Activated CD4-positive, alpha-beta T cell treated with anti-CD3 and anti-CD28 coated beads, Interleukin-2, amount 10 ng/mL, durations not matched to agents 24 days and 14 days (primary cell): ENCODE measurements around the gene ZNF470. TPM values are rescaled to one million over a fixed set of nuclear protein-coding genes. Genes with fewer than 3 reads are reported as not detected.

Experiments used
- DNase-seq: peaks from one replicate; pipeline ENCODE4 v3.0.0; 2022
- H3K27ac Mint-ChIP-seq: one replicate; pipeline ENCODE4 v1.8.0; 2022; ENCODE audit warnings: mild to moderate bottlenecking, mixed read lengths
- H3K27me3 Mint-ChIP-seq: one replicate; pipeline ENCODE4 v1.8.0; 2022; ENCODE audit warnings: mixed read lengths
- H3K36me3 Mint-ChIP-seq: one replicate; pipeline ENCODE4 v1.8.0; 2022; ENCODE audit warnings: low read depth, mild to moderate bottlenecking, mixed read lengths
- H3K4me1 Mint-ChIP-seq: one replicate; pipeline ENCODE4 v1.8.0; 2021; ENCODE audit warnings: mixed read lengths
- H3K4me3 Mint-ChIP-seq: one replicate; pipeline ENCODE4 v1.8.0; 2022; ENCODE audit warnings: mild to moderate bottlenecking, moderate library complexity, mixed read lengths
- H3K9me3 Mint-ChIP-seq: one replicate; pipeline ENCODE4 v1.8.0; 2021; ENCODE audit warnings: mixed read lengths
- intact Hi-C: fragments of 100-400 bp; cut with micrococcal nuclease; formaldehyde crosslinking; loops from one replicate; pipeline ENCODE4 v1.15.1; 2023
- total RNA-seq: library from RNA; stranded (reverse); gene quantifications from 2 replicates; pipeline ENCODE4 v1.2.3, GENCODE V29; 2022

The ZNF470 gene
- total RNA-seq, 1 donor from 2014 or later: 1.8 TPM

DNA sequence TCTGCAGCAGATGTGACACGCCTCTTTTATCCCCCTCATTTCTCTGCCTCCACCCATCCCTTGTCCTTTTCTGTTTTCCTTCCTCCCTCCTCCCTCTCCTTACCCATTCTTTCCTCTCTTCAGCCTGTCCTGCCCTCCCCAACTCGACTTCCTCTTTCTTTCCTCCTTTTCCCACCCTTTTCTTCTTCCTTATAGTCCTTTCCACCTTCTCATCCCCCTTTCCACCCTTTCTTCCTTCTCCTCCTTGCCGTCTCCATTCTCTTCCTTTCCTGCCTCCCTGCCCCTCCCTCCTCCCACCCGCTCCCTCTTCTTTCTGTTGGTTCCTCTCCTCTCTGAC lies 27.1 kb downstream of the ZNF470 start:
- intact Hi-C loops: loop anchor here (2.0 kb wide), 1 partner anchor 56 kb away; the partner anchor contains the start of gene ZFP28

GRCh38 chr19:56594783-56595547 lies 27.7 kb downstream of the ZNF470 start, which contains the start of gene ZNF71:
Gene ZNF71 (plus strand): TSS chr19:56595302. CDS start chr19:56601559, 6,257 bp downstream.
- Mint-ChIP-seq H3K27me3 (no peaks in the 10 kb centered on the region), H3K9me3 (peaks cover 39% of the 10 kb centered on the region), H3K4me3 (peak within 1 kb of the TSS; percentile 90), H3K4me1 (peaks cover 12% of the 10 kb centered on the region), H3K36me3 (peaks cover 35% of the 10 kb centered on the region), H3K27ac (peak within 1 kb of the TSS; percentile 60)
- intact Hi-C loops: loop anchor here (1.0 to 2.0 kb wide), 2 partner anchors 28 to 56 kb away; partner anchors contain the start of genes ZFP28 and ZNF470
- DNase-seq: peak; percentile 96

More for the DNA sequence above, 27.1 kb downstream of the ZNF470 start:
- Mint-ChIP-seq H3K27me3 (no peaks in the 10 kb centered on the region), H3K9me3 (peaks cover 39% of the 10 kb centered on the region), H3K27ac (peak overlapping the region; percentile 60), H3K4me1 (peaks cover 12% of the 10 kb centered on the region), H3K36me3 (peaks cover 35% of the 10 kb centered on the region), H3K4me3 (peak overlapping the region; percentile 90)
- DNase-seq: no peak

GRCh38 chr19:56595548-56595899 lies 28.3 kb downstream of the ZNF470 start:
- Mint-ChIP-seq H3K4me3 (peak overlapping the region; percentile 90), H3K4me1 (peaks cover 12% of the 10 kb centered on the region), H3K36me3 (peaks cover 37% of the 10 kb centered on the region), H3K27me3 (no peaks in the 10 kb centered on the region), H3K9me3 (peaks cover 37% of the 10 kb centered on the region), H3K27ac (peak overlapping the region; percentile 60)
- intact Hi-C loops: loop anchor here (1.0 to 2.0 kb wide), 2 partner anchors 28 to 57 kb away; partner anchors contain the start of genes ZFP28 and ZNF470
- DNase-seq: no peak

DNA sequence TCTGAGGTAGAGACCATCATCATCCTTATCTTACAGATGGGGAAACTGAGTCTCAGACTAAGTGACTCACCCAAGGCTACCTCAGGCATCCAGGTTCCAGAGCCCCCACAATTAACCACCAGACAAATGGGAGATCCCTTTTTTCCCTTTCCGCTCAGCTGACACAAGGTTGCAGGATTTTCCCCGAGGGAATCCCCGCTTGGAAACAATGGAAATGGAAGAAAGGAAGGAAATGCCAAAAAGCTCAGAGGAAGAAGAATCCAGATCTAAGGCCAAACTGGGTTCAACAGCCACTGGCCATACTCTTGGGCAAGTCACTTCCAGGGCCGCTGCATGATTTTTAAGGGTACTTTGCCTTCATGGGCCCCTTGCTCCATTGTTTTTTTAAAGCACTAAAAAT lies 29.4 kb downstream of the ZNF470 start:
- Mint-ChIP-seq H3K36me3 (peaks cover 48% of the 10 kb centered on the region), H3K4me3 (peak overlapping the region; percentile 11), H3K9me3 (peaks cover 39% of the 10 kb centered on the region), H3K27me3 (no peaks in the 10 kb centered on the region), H3K27ac (no peak overlapping the region), H3K4me1 (peaks cover 12% of the 10 kb centered on the region)
- no peak for DNase-seq
- intact Hi-C loops: no loop called here

GRCh38 chr19:56597696-56598095 lies 30.4 kb downstream of the ZNF470 start:
- Mint-ChIP-seq H3K9me3 (peaks cover 31% of the 10 kb centered on the region), H3K27ac (no peak overlapping the region), H3K36me3 (peaks cover 57% of the 10 kb centered on the region), H3K27me3 (no peaks in the 10 kb centered on the region), H3K4me3 (no peak overlapping the region), H3K4me1 (peaks cover 12% of the 10 kb centered on the region)
- intact Hi-C loops: no loop called here
- no peak for DNase-seq

- no peaks in the 10 kb centered on the region for H3K27me3 Mint-ChIP-seq
- H3K9me3 Mint-ChIP-seq: peaks cover 30% of the 10 kb centered on the region
- H3K4me1 Mint-ChIP-seq: no peaks in the 10 kb centered on the region
- H3K36me3 Mint-ChIP-seq: peaks cover 64% of the 10 kb centered on the region
- DNase-seq: no peak
- intact Hi-C loops: no loop called here
- no peak overlapping the region for H3K4me3 Mint-ChIP-seq
- H3K27ac Mint-ChIP-seq: no peak overlapping the region
Observed at GRCh38 chr19:56601375-56601774, 34.1 kb downstream of the ZNF470 start.

DNA sequence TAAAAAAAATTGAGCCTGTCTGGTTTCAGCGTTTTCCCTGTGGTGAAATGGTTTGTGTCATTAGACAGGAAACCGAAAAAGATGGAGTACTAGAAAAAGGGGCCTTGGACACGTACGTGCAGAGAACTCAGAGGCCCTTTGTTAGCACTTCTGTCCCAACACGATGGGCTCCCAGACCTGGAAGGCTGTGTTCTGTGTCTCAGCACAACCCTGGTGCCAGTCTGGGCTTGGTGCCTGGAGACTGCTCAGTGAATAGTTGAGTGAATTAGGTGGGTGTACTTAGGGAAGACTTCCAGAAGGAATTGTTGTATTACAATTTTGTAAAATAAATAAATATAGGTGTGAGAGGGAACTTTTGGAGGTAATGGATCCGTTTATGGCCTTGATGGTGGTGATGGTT lies 36.6 kb downstream of the ZNF470 start:
- Mint-ChIP-seq H3K4me3 (no peak overlapping the region), H3K9me3 (peaks cover 29% of the 10 kb centered on the region), H3K27me3 (no peaks in the 10 kb centered on the region), H3K36me3 (peaks cover 49% of the 10 kb centered on the region), H3K27ac (no peak overlapping the region), H3K4me1 (no peaks in the 10 kb centered on the region)
- intact Hi-C loops: no loop called here
- no peak for DNase-seq

DNA sequence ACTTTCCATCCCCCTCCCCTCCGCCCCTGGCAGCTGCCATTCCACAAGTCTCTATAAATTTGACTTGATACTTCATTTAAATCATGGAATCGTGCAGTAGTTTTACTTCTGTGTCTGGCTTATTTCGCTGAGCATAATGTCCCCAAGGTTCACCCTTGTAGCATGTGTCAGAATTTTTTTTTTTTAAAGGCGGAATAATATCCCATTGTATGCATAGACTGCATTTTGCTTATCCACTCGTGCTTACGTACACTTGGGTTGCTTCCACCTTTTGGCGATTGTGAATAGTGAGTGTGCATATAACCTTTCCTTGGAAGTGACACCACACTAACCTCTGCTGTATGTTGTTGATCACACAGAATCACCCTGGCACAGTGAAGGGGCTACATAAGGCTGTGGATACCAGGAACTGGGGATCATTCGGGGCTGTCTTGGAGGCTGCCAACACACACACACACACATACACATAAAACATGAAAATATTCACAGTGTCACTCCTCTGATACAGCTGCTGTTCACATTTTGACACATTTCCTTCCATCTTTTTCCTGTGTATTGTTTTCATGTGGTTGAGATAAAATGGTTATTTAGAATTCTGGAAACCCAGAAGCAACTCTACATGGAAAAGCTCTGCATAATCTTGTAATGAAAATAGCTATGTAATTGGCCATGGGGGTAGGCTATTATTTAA lies 41.2 kb downstream of the ZNF470 start:
- intact Hi-C loops: no loop called here
- Mint-ChIP-seq H3K27me3 (no peaks in the 10 kb centered on the region), H3K4me1 (no peaks in the 10 kb centered on the region), H3K36me3 (peaks cover 37% of the 10 kb centered on the region), H3K9me3 (peaks cover 30% of the 10 kb centered on the region), H3K27ac (no peak overlapping the region), H3K4me3 (no peak overlapping the region)
- DNase-seq: no peak

GRCh38 chr19:56611288-56611687 lies 44.0 kb downstream of the ZNF470 start:
- Mint-ChIP-seq H3K27ac (no peak overlapping the region), H3K36me3 (peaks cover 42% of the 10 kb centered on the region), H3K27me3 (no peaks in the 10 kb centered on the region), H3K4me3 (no peak overlapping the region), H3K4me1 (no peaks in the 10 kb centered on the region), H3K9me3 (peaks cover 37% of the 10 kb centered on the region)
- intact Hi-C loops: no loop called here
- no peak for DNase-seq

DNA sequence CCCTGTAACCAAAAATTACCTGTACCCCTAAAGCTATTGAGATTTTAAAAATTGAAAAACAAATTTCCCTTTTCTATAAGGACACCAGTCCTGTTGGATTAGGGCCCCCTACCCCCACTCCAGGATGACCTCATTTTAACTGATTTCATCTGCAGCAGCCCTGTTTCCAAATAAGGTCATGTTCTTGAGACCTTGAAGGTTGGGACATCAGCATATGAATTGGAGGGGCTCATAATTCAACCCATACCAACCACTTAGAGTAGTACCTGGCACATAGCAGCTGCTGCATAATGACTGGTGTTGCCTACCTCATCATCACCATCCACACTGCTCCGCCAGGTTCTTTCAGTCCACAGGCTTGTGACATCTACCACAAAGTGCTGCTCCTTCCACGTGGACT lies 45.5 kb downstream of the ZNF470 start:
- intact Hi-C loops: no loop called here
- peaks cover 45% of the 10 kb centered on the region for H3K9me3 Mint-ChIP-seq

GRCh38 chr19:56613639-56614038 lies 46.4 kb downstream of the ZNF470 start:
- Mint-ChIP-seq H3K4me1 (no peaks in the 10 kb centered on the region), H3K27ac (no peak overlapping the region), H3K36me3 (peaks cover 54% of the 10 kb centered on the region), H3K27me3 (no peaks in the 10 kb centered on the region), H3K4me3 (no peak overlapping the region), H3K9me3 (peaks cover 40% of the 10 kb centered on the region)
- intact Hi-C loops: no loop called here
- no peak for DNase-seq

More for the DNA sequence above, 45.5 kb downstream of the ZNF470 start:
- Mint-ChIP-seq H3K36me3 (peaks cover 51% of the 10 kb centered on the region), H3K4me1 (no peaks in the 10 kb centered on the region), H3K4me3 (no peak overlapping the region), H3K27me3 (no peaks in the 10 kb centered on the region), H3K27ac (no peak overlapping the region)
- DNase-seq: no peak

- no peak overlapping the region for H3K4me3 Mint-ChIP-seq
- H3K27ac Mint-ChIP-seq: no peak overlapping the region
- DNase-seq: no peak
- no peaks in the 10 kb centered on the region for H3K4me1 Mint-ChIP-seq
- H3K27me3 Mint-ChIP-seq: no peaks in the 10 kb centered on the region
- H3K9me3 Mint-ChIP-seq: peaks cover 33% of the 10 kb centered on the region
- H3K36me3 Mint-ChIP-seq: peaks cover 65% of the 10 kb centered on the region
- intact Hi-C loops: no loop called here
Observed at GRCh38 chr19:56617531-56617930, 50.3 kb downstream of the ZNF470 start.

DNA sequence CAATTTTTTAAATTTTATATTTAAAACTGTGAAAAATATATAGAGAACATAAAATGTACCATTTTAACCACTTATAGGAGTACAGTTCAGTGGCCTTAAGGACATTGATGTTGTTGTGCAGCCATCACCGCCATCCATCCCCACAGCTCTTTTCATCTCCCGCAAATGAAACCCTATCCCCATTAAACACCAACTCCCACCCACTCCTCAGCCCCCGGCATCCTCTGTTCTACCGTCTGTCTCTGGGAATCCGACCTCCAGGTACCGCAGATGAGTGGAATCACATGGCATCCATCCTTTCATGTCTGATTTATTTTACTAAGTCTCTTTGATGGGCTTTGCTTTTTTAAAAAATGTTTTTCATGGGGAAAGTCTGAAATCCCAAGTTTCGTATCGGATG lies 51.9 kb downstream of the ZNF470 start:
- Mint-ChIP-seq H3K4me3 (no peak overlapping the region), H3K27me3 (no peaks in the 10 kb centered on the region), H3K4me1 (no peaks in the 10 kb centered on the region), H3K36me3 (peaks cover 64% of the 10 kb centered on the region), H3K9me3 (peaks cover 25% of the 10 kb centered on the region), H3K27ac (no peak overlapping the region)
- DNase-seq: no peak
- intact Hi-C loops: no loop called here

- Mint-ChIP-seq H3K27ac (no peak overlapping the region), H3K4me3 (no peak overlapping the region), H3K36me3 (peaks cover 55% of the 10 kb centered on the region), H3K9me3 (peaks cover 24% of the 10 kb centered on the region), H3K27me3 (no peaks in the 10 kb centered on the region), H3K4me1 (no peaks in the 10 kb centered on the region)
- intact Hi-C loops: no loop called here
- no peak for DNase-seq
Observed at GRCh38 chr19:56622374-56622773, 55.1 kb downstream of the ZNF470 start.
